ENCODE results near the gene HTT.

The HTT gene

DNA sequence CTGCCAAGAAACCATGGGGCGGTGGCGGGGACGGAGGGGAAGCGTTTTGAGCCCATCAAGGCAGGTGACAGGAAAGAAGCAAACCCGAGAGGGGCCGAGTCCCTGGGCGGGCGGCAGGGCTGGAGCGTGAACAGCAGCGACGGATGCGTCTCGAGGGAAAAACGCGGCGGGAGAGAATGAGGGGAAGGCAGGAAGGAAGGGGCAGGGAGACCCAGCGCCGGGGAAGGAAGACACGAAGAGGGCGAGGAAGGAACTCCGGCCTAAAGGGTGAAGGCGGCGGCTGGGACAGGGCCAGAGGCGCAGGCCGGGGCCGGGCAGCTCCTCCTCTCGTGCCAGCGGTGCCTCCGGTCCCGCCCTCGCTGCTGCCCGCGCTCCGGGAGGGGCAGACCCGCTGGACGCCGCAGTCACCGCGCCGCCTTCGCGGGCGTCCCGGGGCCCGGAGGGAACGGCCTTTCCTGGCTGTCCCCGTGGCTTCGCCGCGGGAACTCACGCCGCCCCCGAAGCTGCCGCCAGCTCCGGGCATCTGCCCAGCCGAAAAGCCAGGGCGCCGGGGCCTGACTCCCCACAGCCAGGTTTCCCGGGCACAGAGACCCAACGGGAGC lies 217.6 kb downstream of the HTT start:
- peak; percentile 72 for DNase-seq (ENCODE audit: low spot score)

DNA sequence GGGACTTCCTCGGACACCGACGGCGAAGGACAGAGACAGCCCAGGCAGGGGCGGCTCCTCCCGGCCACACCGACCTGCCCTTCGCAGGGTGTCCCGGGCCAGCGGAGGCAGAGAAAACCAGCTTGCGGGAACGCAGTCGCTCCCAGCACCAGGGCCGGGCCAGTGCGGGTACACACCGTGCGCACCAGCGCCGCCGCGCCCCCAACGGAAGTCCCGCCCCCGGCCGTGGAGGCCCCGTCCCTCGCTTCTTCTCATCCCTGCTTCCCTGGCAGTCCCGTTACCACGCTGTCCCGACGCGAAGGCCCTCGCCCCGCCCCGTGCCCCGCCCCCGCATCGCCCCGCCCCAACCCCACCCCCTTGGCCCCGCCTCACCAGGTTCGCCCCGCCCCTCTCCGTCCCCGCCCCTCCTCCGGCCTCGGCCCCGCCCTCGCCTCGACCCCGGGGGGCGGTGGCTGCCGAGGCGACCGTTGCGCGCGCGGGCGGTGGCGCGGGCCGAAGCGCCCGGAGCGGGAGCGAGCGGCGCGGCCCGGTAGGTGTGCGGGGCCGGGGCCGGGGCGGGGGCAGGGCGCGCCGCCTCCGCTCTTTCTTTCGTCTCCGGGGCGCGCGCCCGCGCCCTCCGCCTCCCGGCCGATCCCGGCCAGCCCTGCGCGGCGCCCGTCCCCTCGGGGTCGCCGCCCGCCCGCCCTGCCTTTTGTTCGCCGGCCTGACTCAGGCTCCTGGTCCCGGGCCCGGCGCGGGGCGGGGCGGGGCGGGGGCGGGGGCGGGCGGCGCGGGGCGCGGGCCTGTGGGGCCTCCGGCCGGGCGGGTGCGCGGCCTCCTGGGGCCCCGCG lies 218.3 kb downstream of the HTT start, which contains the start of gene RGS12:
RGS12 (plus strand) TSS at position 451 of the 830 bp plus-strand sequence. CDS start 23,150 bp downstream, outside the sequence.
- DNase-seq (ENCODE audit: low spot score) = peak; percentile 100
